GM21367 (cell line): ENCODE results near the gene CAMK1D.

Source experiments
- ATAC-seq: cut with Tn5 transposase; IDR thresholded peaks from one replicate; pipeline ENCODE4 v1.9.1; 2021; ENCODE audit not compliant: unreplicated experiment

The CAMK1D gene

GRCh38 chr10:12872577-12872976, 523.2 kb downstream of the CAMK1D start:
- no peak for ATAC-seq

- ATAC-seq, result no peak
Observed at GRCh38 chr10:12873172-12873571, 523.8 kb downstream of the CAMK1D start.

- ATAC-seq, result no peak
Observed at GRCh38 chr10:12874501-12874900, 525.2 kb downstream of the CAMK1D start.

- no peak for ATAC-seq
Observed at GRCh38 chr10:12875100-12875499, 525.8 kb downstream of the CAMK1D start.

- no peak for ATAC-seq
Observed at GRCh38 chr10:12876266-12876665, 526.9 kb downstream of the CAMK1D start.

GRCh38 chr10:12877150-12877549, 527.8 kb downstream of the CAMK1D start:
- ATAC-seq, result no peak

- ATAC-seq, result no peak
Observed at GRCh38 chr10:12880423-12880822, 531.1 kb downstream of the CAMK1D start.

GRCh38 chr10:12884851-12885250, 535.5 kb downstream of the CAMK1D start:
- ATAC-seq, result no peak
